MCF 10A (cell line): ENCODE measurements around the gene ST6GAL1. TPM values are rescaled to one million over a fixed set of nuclear protein-coding genes. Genes with fewer than 3 reads are reported as not detected.

Experiments used
- BruUV-seq: library from RNA; stranded (reverse); fragments of 400-500 nt; replicated peaks from 2 replicates; lab custom pipeline; 2021; lab: Mats Ljungman, UMichigan
- CTCF ChIA-PET: fragments of 300-600 bp; sonication (Branson Sonifier 250); formaldehyde crosslinking; extraction: SDS; loops from one replicate; lab custom pipeline; 2021; ENCODE audit warnings: antibody characterized with exemption, inconsistent platforms; lab: Yijun Ruan, JAX
- POLR2A ChIA-PET: fragments of 300-600, 350-650 bp; sonication (Branson Sonifier 250); formaldehyde crosslinking; extraction: SDS; loops from one replicate; lab custom pipeline; 2020; ENCODE audit warnings: antibody characterized with exemption, inconsistent platforms; lab: Yijun Ruan, JAX
- DNase-seq: peaks from one replicate; pipeline ENCODE4 v3.0.0-alpha.2; 2018; ENCODE audit not compliant: unreplicated experiment
- H3K27ac Mint-ChIP-seq: one replicate; pipeline ENCODE4 v1.8.0; 2022; ENCODE audit warnings: mild to moderate bottlenecking, low read depth, mixed read lengths; ENCODE audit not compliant: unreplicated experiment
- H3K27me3 Mint-ChIP-seq: one replicate; pipeline ENCODE4 v1.8.0; 2022; ENCODE audit warnings: mixed read lengths; ENCODE audit not compliant: insufficient read depth, unreplicated experiment
- H3K36me3 Mint-ChIP-seq: one replicate; pipeline ENCODE4 v1.8.0; 2022; ENCODE audit warnings: mild to moderate bottlenecking, moderate library complexity, mixed read lengths; ENCODE audit not compliant: insufficient read depth, unreplicated experiment
- H3K4me1 Mint-ChIP-seq: one replicate; pipeline ENCODE4 v1.8.0; 2022; ENCODE audit warnings: mixed read lengths; ENCODE audit not compliant: insufficient read depth, unreplicated experiment
- H3K4me3 Mint-ChIP-seq: one replicate; pipeline ENCODE4 v1.8.0; 2022; ENCODE audit warnings: mild to moderate bottlenecking, moderate library complexity, mixed read lengths; ENCODE audit not compliant: unreplicated experiment
- H3K9me3 Mint-ChIP-seq: one replicate; pipeline ENCODE4 v1.8.0; 2022; ENCODE audit warnings: mixed read lengths; ENCODE audit not compliant: unreplicated experiment
- intact Hi-C: fragments of 100-400 bp; cut with micrococcal nuclease; formaldehyde crosslinking; loops from 2 replicates; pipeline ENCODE4 v1.14.1; 2022
- total RNA-seq: library from RNA; stranded (reverse); gene quantifications from 2 replicates; pipeline ENCODE4 v1.2.3, GENCODE V29; 2022
- TF ChIP-seq, protein P1 (sequence below): fragments of 200-600 bp; IDR thresholded peaks from one replicate; pipeline ENCODE4 v1.8.0; 2022; ENCODE audit warnings: antibody characterized with exemption, mild to moderate bottlenecking; ENCODE audit not compliant: unreplicated experiment

Gene ST6GAL1
- total RNA-seq, 1 experiment from 2014 or later, result 18.8 TPM

DNA sequence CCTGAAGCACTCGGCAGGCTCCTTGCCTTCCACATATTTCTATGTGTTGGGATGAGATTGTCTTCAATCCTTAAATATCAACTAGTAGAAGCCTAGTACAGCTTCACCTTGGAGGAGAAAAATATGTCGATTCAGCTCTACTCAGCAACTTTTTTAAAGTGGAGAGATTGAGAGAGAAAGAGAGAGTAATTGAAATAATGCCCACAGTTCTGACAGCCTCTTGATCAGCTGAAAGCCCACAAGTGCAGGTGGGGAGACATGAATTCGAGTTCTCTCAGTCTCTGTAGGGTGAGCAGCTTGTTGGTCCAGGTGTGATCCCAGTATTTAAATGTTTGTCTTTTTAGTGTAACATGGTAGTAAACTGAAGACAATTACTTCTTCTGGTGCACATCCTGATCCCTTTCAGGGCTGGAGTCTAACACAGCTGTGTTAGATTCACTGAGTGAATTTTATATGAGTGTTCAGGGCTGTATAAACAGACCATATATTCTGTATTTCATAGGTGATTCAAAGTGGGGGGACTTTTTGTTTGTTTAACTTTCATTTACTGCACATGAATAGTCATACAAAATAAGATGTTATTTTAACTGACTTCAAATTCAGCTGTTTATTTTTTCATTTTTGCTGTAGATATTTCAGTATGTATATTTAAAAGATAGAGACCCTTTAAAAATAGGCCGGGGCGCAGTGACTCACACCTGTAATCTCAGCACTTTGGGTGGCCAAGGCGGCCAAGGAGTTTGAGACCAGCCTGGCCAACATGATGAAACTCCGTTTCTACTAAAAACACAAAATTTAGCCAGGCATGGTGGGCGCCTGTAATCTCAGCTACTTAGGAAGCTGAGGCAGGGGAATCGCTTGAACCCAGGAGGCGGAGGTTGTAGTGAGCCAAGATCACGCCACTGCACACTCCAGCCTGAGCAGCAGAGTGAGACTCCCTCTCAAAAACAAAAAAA, 64.0 kb downstream of the ST6GAL1 start:
- DNase-seq, result no peak
- H3K4me1 Mint-ChIP-seq, result peaks cover 16% of the 10 kb centered on the region
- POLR2A ChIA-PET, result interaction anchor here (1.3 kb wide), 1 partner anchor 13 kb away, joined by 4 read pairs; no protein-coding TSS in a partner anchor
- no peak overlapping the region for H3K27ac Mint-ChIP-seq
- peaks cover 11% of the 10 kb centered on the region for H3K36me3 Mint-ChIP-seq
- no peaks in the 10 kb centered on the region for H3K9me3 Mint-ChIP-seq
- intact Hi-C loops, result no loop called here
- CTCF ChIA-PET, result interaction anchor here (0.6 kb wide), 1 partner anchor 425 kb away, joined by 6 read pairs; no protein-coding TSS in a partner anchor
- no peak overlapping the region for H3K4me3 Mint-ChIP-seq
- TF ChIP-seq, protein P1, sequence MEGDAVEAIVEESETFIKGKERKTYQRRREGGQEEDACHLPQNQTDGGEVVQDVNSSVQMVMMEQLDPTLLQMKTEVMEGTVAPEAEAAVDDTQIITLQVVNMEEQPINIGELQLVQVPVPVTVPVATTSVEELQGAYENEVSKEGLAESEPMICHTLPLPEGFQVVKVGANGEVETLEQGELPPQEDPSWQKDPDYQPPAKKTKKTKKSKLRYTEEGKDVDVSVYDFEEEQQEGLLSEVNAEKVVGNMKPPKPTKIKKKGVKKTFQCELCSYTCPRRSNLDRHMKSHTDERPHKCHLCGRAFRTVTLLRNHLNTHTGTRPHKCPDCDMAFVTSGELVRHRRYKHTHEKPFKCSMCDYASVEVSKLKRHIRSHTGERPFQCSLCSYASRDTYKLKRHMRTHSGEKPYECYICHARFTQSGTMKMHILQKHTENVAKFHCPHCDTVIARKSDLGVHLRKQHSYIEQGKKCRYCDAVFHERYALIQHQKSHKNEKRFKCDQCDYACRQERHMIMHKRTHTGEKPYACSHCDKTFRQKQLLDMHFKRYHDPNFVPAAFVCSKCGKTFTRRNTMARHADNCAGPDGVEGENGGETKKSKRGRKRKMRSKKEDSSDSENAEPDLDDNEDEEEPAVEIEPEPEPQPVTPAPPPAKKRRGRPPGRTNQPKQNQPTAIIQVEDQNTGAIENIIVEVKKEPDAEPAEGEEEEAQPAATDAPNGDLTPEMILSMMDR, result no peak
- no TSS peak for BruUV-seq
- no peaks in the 10 kb centered on the region for H3K27me3 Mint-ChIP-seq

GRCh38 chr3:186996356-186996755, 66.0 kb downstream of the ST6GAL1 start:
- H3K27ac Mint-ChIP-seq, result no peak overlapping the region
- H3K9me3 Mint-ChIP-seq, result no peaks in the 10 kb centered on the region
- intact Hi-C loops, result no loop called here
- H3K27me3 Mint-ChIP-seq, result no peaks in the 10 kb centered on the region
- no TSS peak for BruUV-seq
- DNase-seq, result no peak
- ChIA-PET POLR2A (no interaction called here), CTCF (no interaction called here)
- TF ChIP-seq, protein P1, result no peak
- H3K36me3 Mint-ChIP-seq, result peaks cover 10% of the 10 kb centered on the region
- H3K4me3 Mint-ChIP-seq, result no peak overlapping the region
- H3K4me1 Mint-ChIP-seq, result peaks cover 9% of the 10 kb centered on the region

GRCh38 chr3:186997061-186997460, 66.7 kb downstream of the ST6GAL1 start:
- TF ChIP-seq, protein P1, result no peak
- intact Hi-C loops, result no loop called here
- Mint-ChIP-seq H3K27me3 (no peaks in the 10 kb centered on the region), H3K36me3 (peaks cover 10% of the 10 kb centered on the region), H3K4me3 (no peak overlapping the region), H3K27ac (no peak overlapping the region), H3K4me1 (peaks cover 2% of the 10 kb centered on the region), H3K9me3 (no peaks in the 10 kb centered on the region)
- ChIA-PET POLR2A (no interaction called here), CTCF (no interaction called here)
- no peak for DNase-seq
- no TSS peak for BruUV-seq

GRCh38 chr3:186997473-186997939, 67.2 kb downstream of the ST6GAL1 start:
- no peak overlapping the region for H3K27ac Mint-ChIP-seq
- H3K9me3 Mint-ChIP-seq, result no peaks in the 10 kb centered on the region
- H3K27me3 Mint-ChIP-seq, result no peaks in the 10 kb centered on the region
- H3K4me1 Mint-ChIP-seq, result no peaks in the 10 kb centered on the region
- no peak for DNase-seq
- ChIA-PET POLR2A (interaction anchor here (0.7 kb wide), 1 partner anchor 9 kb away, joined by 3 read pairs; no protein-coding TSS in a partner anchor), CTCF (no interaction called here)
- intact Hi-C loops, result no loop called here
- no peak overlapping the region for H3K4me3 Mint-ChIP-seq
- peaks cover 10% of the 10 kb centered on the region for H3K36me3 Mint-ChIP-seq
- TF ChIP-seq, protein P1, result no peak
- no TSS peak for BruUV-seq
